Activated CD8-positive, alpha-beta memory T cell treated with anti-CD3 and anti-CD28 coated beads for 24 hours (primary cell): ENCODE data around the gene ATG4B.
"Not testable (repeated sequence)": the region's sequence is repeated elsewhere in the genome, so short reads cannot be mapped to it uniquely, and the experiment has no call there.

ENCODE experiments used
- DNase-seq: peaks from one replicate; pipeline ENCODE4 v3.0.0-alpha.2; 2020

ATG4B gene

GRCh38 chr2:241640165-241640795 is 2.8 kb downstream of the ATG4B start:
- no peak for DNase-seq

GRCh38 chr2:241641631-241642030 is 4.1 kb downstream of the ATG4B start:
- no peak for DNase-seq

- no peak for DNase-seq
These were observed 7.8 kb downstream of the ATG4B start for GRCh38 chr2:241645056-241645914.

GRCh38 chr2:241645915-241646645 is 8.6 kb downstream of the ATG4B start:
- DNase-seq, result no peak

- DNase-seq, result no peak
These were observed 11.0 kb downstream of the ATG4B start for GRCh38 chr2:241648453-241648852.

GRCh38 chr2:241649404-241649803 is 11.9 kb downstream of the ATG4B start:
- DNase-seq, result no peak

- no peak for DNase-seq
These were observed 12.4 kb downstream of the ATG4B start for GRCh38 chr2:241649927-241650326.

- no peak for DNase-seq
These were observed 14.6 kb downstream of the ATG4B start for GRCh38 chr2:241652142-241652541.

- DNase-seq, result no peak
These were observed 15.2 kb downstream of the ATG4B start for GRCh38 chr2:241652722-241653121.

GRCh38 chr2:241653210-241653750 is 15.8 kb downstream of the ATG4B start:
- DNase-seq, result no peak

- no peak for DNase-seq
These were observed 17.1 kb downstream of the ATG4B start for GRCh38 chr2:241654551-241654950.

GRCh38 chr2:241655516-241656189 is 18.2 kb downstream of the ATG4B start:
- DNase-seq, result no peak

GRCh38 chr2:241656190-241656741 is 18.8 kb downstream of the ATG4B start:
- DNase-seq, result no peak

GRCh38 chr2:241657786-241658254 is 20.3 kb downstream of the ATG4B start:
- no peak for DNase-seq

GRCh38 chr2:241658296-241658695 is 20.8 kb downstream of the ATG4B start:
- DNase-seq, result no peak

- peak; percentile 66 for DNase-seq
These were observed 21.8 kb downstream of the ATG4B start for GRCh38 chr2:241659150-241659739.

- no peak for DNase-seq
These were observed 23.2 kb downstream of the ATG4B start for GRCh38 chr2:241660593-241661213.

- not testable (repeated sequence) for DNase-seq
These were observed 25.2 kb downstream of the ATG4B start for GRCh38 chr2:241662731-241663130.

GRCh38 chr2:241665731-241666440 is 28.4 kb downstream of the ATG4B start:
- DNase-seq, result no peak

GRCh38 chr2:241666627-241667400 is 29.3 kb downstream of the ATG4B start:
- no peak for DNase-seq
